Gastroesophageal sphincter (tissue), 4 donors: ENCODE results near the gene PSAPL1. TPM values are rescaled to one million over a fixed set of nuclear protein-coding genes. Genes with fewer than 3 reads are reported as not detected.

ENCODE experiments used
- ATAC-seq: fragments of 150-250 bp; one replicate; pipeline ENCODE4 v1.9.1; 2016; ENCODE audit warnings: mild to moderate bottlenecking, moderate library complexity
- H3K27ac ChIP-seq, 4 donors: fragments of 200-600 bp; sonication (generic) in 3 of 4; 1 replicate in 3 of 4; 2 replicates in 1 of 4; pipeline ENCODE4 v1.5.1; 2016 to 2019
- H3K27me3 ChIP-seq: fragments of 200-600 bp; sonication (generic); one replicate; pipeline ENCODE4 v1.5.1; 2019
- H3K36me3 ChIP-seq, 2 donors: fragments of 200-600 bp; sonication (generic); one replicate each; pipeline ENCODE4 v1.5.1; 2019; ENCODE audit warnings: control low read depth in 1 of 2
- H3K4me1 ChIP-seq, 3 donors: fragments of 200-600 bp; sonication (generic); 1 replicate in 2 of 3; 2 replicates in 1 of 3; pipeline ENCODE4 v1.5.1; 2016 to 2019; ENCODE audit warnings: control low read depth in 2 of 3
- H3K4me3 ChIP-seq, 2 donors: fragments of 200-600 bp; sonication (generic); one replicate each; pipeline ENCODE4 v1.5.1; 2019; ENCODE audit warnings: mild to moderate bottlenecking in 1 of 2, moderate library complexity in 1 of 2
- H3K9me3 ChIP-seq, 3 donors: fragments of 200-600 bp; sonication (generic); one replicate each; pipeline ENCODE4 v1.5.1; 2017 to 2019; ENCODE audit warnings: control low read depth in 2 of 3
- CTCF ChIP-seq, 4 experiments: fragments of 200-600 bp in 2 of 4; fragments of 450-650 bp in 2 of 4; sonication (generic) in 1 of 4; IDR thresholded peaks; one replicate each; pipeline ENCODE4 v1.5.1; 2017 to 2019; ENCODE audit warnings: antibody characterized with exemption in 4 of 4, mild to moderate bottlenecking in 2 of 4, moderate library complexity in 2 of 4
- EP300 ChIP-seq: sonication (generic); formaldehyde crosslinking; IDR thresholded peaks from one replicate; pipeline ENCODE4 v1.6.1; 2017; ENCODE audit warnings: antibody characterized with exemption, mild to moderate bottlenecking
- POLR2A ChIP-seq, 2 donors: fragments of 450-650 bp; IDR thresholded peaks; one replicate each; pipeline ENCODE4 v1.6.1; 2017; ENCODE audit warnings: antibody characterized with exemption in 2 of 2, mild to moderate bottlenecking in 2 of 2, moderate library complexity in 1 of 2
- POLR2AphosphoS5 ChIP-seq: sonication (generic); formaldehyde crosslinking; IDR thresholded peaks from one replicate; pipeline ENCODE4 v1.6.1; 2017; ENCODE audit warnings: antibody characterized with exemption
- WGBS, 2 donors: methylation state at CpG; one replicate each; pipeline ENCODE4 v1.1.5; 2018; ENCODE audit warnings: low coverage in 1 of 2; 5-methylcytosine and 5-hydroxymethylcytosine counted together
- total RNA-seq, 4 donors: library from RNA; depleted of rRNA; stranded (reverse); fragments of >200 nt; gene quantifications; one replicate each; pipeline ENCODE4 v1.1.0, GENCODE V29; 2016

The PSAPL1 gene
- total RNA-seq, 4 donors from 2014 or later, result 0.15 TPM; not detected in 3

- TF ChIP-seq EP300 (no peak), CTCF (IDR thresholded peaks at IDR 0.05) (no peak), POLR2AphosphoS5 (no peak), POLR2A (IDR thresholded peaks at IDR 0.05) (no peak)
- H3K27me3 ChIP-seq, result no peaks in the 10 kb centered on the region
- H3K36me3 ChIP-seq, result no peaks in the 10 kb centered on the region
- no peak overlapping the region for H3K27ac ChIP-seq
- ATAC-seq, result no peak
- no peaks in the 10 kb centered on the region for H3K9me3 ChIP-seq
- H3K4me1 ChIP-seq, result no peaks in the 10 kb centered on the region
- no CpG with 5 or more reads among the region's 6 CpGs for WGBS, 2 donors
- H3K4me3 ChIP-seq, result no peak overlapping the region
These were observed 42.1 kb upstream of the PSAPL1 start for GRCh38 chr4:7476820-7477219.

- TF ChIP-seq EP300, result no peak
- TF ChIP-seq CTCF (IDR thresholded peaks at IDR 0.05), result no peak
- no peak for TF ChIP-seq POLR2AphosphoS5
- TF ChIP-seq POLR2A (IDR thresholded peaks at IDR 0.05), result no peak
- H3K27ac ChIP-seq, result no peak overlapping the region
- no peaks in the 10 kb centered on the region for H3K9me3 ChIP-seq
- H3K4me3 ChIP-seq, result no peak overlapping the region
- H3K27me3 ChIP-seq, result no peaks in the 10 kb centered on the region
- H3K36me3 ChIP-seq, result no peaks in the 10 kb centered on the region
- no peaks in the 10 kb centered on the region for H3K4me1 ChIP-seq
- 87 to 100% methylated on average over 2 to 3 of the region's 5 CpGs for WGBS, 2 donors
- ATAC-seq, result no peak
These were observed 40.5 kb upstream of the PSAPL1 start for GRCh38 chr4:7475207-7475606.

GRCh38 chr4:7474320-7474719 lies 39.6 kb upstream of the PSAPL1 start:
- Histone ChIP-seq H3K27me3 (no peaks in the 10 kb centered on the region), H3K4me3 (no peak overlapping the region), H3K9me3 (no peaks in the 10 kb centered on the region), H3K27ac (no peak overlapping the region), H3K4me1 (no peaks in the 10 kb centered on the region), H3K36me3 (no peaks in the 10 kb centered on the region)
- 53% methylated on average over 3 of the region's 7 CpGs; no CpG with 5 or more reads in 1 of the 2 donors for WGBS, 2 donors
- TF ChIP-seq POLR2AphosphoS5 (no peak), POLR2A (IDR thresholded peaks at IDR 0.05) (no peak), CTCF (IDR thresholded peaks at IDR 0.05) (no peak), EP300 (no peak)
- ATAC-seq, result no peak

GRCh38 chr4:7473081-7473480 lies 38.4 kb upstream of the PSAPL1 start:
- TF ChIP-seq POLR2A (IDR thresholded peaks at IDR 0.05) (no peak), POLR2AphosphoS5 (no peak), CTCF (IDR thresholded peaks at IDR 0.05) (no peak), EP300 (no peak)
- WGBS, 2 donors, result 73 to 93% methylated on average over 5 to 6 of the region's 10 CpGs

GRCh38 chr4:7472442-7473013 lies 37.8 kb upstream of the PSAPL1 start:
- no peak for TF ChIP-seq POLR2A (IDR thresholded peaks at IDR 0.05)
- no peak for TF ChIP-seq POLR2AphosphoS5
- no peak for TF ChIP-seq EP300
- TF ChIP-seq CTCF (IDR thresholded peaks at IDR 0.05), result no peak
- H3K9me3 ChIP-seq, result no peaks in the 10 kb centered on the region
- no peak for ATAC-seq
- no peaks in the 10 kb centered on the region for H3K4me1 ChIP-seq
- no peak overlapping the region for H3K27ac ChIP-seq
- no peaks in the 10 kb centered on the region for H3K36me3 ChIP-seq
- H3K4me3 ChIP-seq, result no peak overlapping the region
- WGBS, 2 donors, result 69 to 93% methylated on average over 4 to 8 of the region's 19 CpGs
- H3K27me3 ChIP-seq, result no peaks in the 10 kb centered on the region

More at GRCh38 chr4:7473081-7473480, 38.4 kb upstream of the PSAPL1 start:
- Histone ChIP-seq H3K27ac (no peak overlapping the region), H3K4me1 (no peaks in the 10 kb centered on the region), H3K9me3 (no peaks in the 10 kb centered on the region), H3K4me3 (no peak overlapping the region), H3K36me3 (no peaks in the 10 kb centered on the region), H3K27me3 (no peaks in the 10 kb centered on the region)
- no peak for ATAC-seq
